Left colon (tissue), 2 donors: ENCODE measurements around the gene CALML5. TPM values are rescaled to one million over a fixed set of nuclear protein-coding genes. Genes with fewer than 3 reads are reported as not detected.

Experiments used
- ATAC-seq: fragments of 200-7000 bp; cut with Tn5 transposase; one replicate; pipeline ENCODE4 v1.9.1; 2020; ENCODE audit warnings: mild to moderate bottlenecking, moderate library complexity
- DNase-seq, 2 donors: peaks; one replicate each; pipeline ENCODE4 v3.0.0-alpha.2; 2020
- intact Hi-C, 2 donors: fragments of 100-400 bp; cut with DNase I in 1 of 2; cut with micrococcal nuclease in 1 of 2; formaldehyde crosslinking; loops; one replicate each; pipeline versions ENCODE4 v1.11.2 to v1.14.0; 2022; cut with DNase I, micrococcal nuclease
- long read RNA-seq: library from polyadenylated mRNA; unstranded; transcript quantifications from one replicate; pipeline ENCODE4 v2.0.0, GENCODE V29; 2021
- total RNA-seq, 2 donors: library from RNA; stranded (reverse); fragmentation: NEBNext Ultra II Directional; extraction: Animal tissue kit (Norgen Biotek cat#: 25700); gene quantifications; one replicate each; pipeline ENCODE4 v1.2.1, GENCODE V29; 2021
- donor health status: DM: no; HTN: no; CAD: no.
- donor health status: DM: yes; HTN: yes; CAD: no.

Gene CALML5, protein sequence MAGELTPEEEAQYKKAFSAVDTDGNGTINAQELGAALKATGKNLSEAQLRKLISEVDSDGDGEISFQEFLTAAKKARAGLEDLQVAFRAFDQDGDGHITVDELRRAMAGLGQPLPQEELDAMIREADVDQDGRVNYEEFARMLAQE
- not detected for total RNA-seq
- long read RNA-seq = 0 reads

GRCh38 chr10:5499493-5500140 is at the start of gene CALML5:
TSS of gene CALML5 (minus strand) at chr10:5499570. CDS start at chr10:5499438, 132 bp downstream.
- ATAC-seq (no peak), DNase-seq (peak in 1 of 2 donors; percentile 20)
- intact Hi-C loops = no loop called here

GRCh38 chr10:5547931-5548660 is 48.7 kb upstream of the CALML5 start:
- DNase-seq (peak; percentile 62 to 70), ATAC-seq (peak; percentile 43)
- intact Hi-C loops = loop anchor here in 1 of 2 donors (5.0 to 10.0 kb wide), 2 partner anchors 67 to 101 kb away; no protein-coding TSS in a partner anchor

GRCh38 chr10:5547681-5547930 is 48.2 kb upstream of the CALML5 start:
- DNase-seq (no peak), ATAC-seq (no peak)
- intact Hi-C loops = loop anchor here in 1 of 2 donors (5.0 to 10.0 kb wide), 2 partner anchors 67 to 100 kb away; no protein-coding TSS in a partner anchor

GRCh38 chr10:5546891-5547680 is 47.7 kb upstream of the CALML5 start:
- intact Hi-C loops = loop anchor here in 1 of 2 donors (5.0 to 10.0 kb wide), 2 partner anchors 68 to 100 kb away; no protein-coding TSS in a partner anchor
- DNase-seq (peak; percentile 79 to 90), ATAC-seq (peak; percentile 56)

DNA sequence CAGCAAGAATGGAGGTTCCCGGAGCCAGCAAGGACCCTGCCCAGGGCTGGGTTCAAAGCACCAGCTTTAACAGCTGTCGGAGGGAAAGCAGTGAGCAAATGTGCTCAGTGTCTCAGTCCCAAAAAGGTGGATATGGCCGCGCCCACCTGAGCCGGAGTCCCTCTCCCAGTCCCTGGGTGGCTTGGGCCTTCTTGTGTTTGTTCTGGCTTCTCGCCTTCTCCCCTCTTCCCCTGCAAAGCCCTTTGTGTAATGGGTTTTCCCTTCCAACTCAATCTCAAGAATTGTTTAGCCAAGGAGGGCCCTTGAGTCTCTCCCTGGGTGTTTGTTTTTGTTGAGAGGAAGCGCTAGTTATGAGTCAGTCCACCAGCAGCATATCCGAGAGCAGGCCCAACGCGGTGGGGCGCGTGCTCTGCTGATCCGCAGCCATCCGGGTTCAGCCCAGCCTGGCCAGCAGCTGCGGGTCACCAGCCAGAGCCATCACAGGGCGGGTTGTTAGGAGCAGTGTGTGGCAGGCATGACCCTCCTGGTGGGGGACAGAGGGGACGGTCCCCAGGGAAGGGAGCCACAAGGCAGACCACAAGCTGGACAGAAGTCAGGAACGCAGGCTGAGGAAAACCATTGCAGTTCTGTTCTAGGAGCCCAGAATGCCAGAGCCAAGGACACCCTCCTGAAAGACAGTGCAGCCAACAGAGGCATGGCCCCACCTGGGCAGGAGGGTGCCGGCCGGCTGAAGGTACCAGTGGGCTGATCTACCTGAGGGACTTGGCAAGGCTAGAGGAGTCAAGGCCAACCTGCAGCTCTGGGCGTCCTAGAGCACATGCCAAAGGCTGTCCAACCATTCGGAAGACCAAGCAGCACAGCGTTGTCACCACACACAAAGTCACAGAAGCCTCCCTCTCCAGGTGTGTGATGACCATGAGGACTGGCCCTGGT is 46.7 kb upstream of the CALML5 start:
- DNase-seq (peak; percentile 60 to 68), ATAC-seq (peak; percentile 44)
- intact Hi-C loops = loop anchor here in 1 of 2 donors (5.0 to 10.0 kb wide), 2 partner anchors 69 to 99 kb away; no protein-coding TSS in a partner anchor

- DNase-seq (no peak), ATAC-seq (no peak)
- intact Hi-C loops = loop anchor here in 1 of 2 donors (5.0 to 10.0 kb wide), 2 partner anchors 69 to 98 kb away; no protein-coding TSS in a partner anchor
Measured at GRCh38 chr10:5545426-5545777, 46.0 kb upstream of the CALML5 start.

- intact Hi-C loops = loop anchor here in 1 of 2 donors (5.0 to 10.0 kb wide), 2 partner anchors 70 to 98 kb away; no protein-coding TSS in a partner anchor
- DNase-seq (peak; percentile 12 to 28), ATAC-seq (no peak)
Measured at GRCh38 chr10:5545011-5545410, 45.6 kb upstream of the CALML5 start.

DNA sequence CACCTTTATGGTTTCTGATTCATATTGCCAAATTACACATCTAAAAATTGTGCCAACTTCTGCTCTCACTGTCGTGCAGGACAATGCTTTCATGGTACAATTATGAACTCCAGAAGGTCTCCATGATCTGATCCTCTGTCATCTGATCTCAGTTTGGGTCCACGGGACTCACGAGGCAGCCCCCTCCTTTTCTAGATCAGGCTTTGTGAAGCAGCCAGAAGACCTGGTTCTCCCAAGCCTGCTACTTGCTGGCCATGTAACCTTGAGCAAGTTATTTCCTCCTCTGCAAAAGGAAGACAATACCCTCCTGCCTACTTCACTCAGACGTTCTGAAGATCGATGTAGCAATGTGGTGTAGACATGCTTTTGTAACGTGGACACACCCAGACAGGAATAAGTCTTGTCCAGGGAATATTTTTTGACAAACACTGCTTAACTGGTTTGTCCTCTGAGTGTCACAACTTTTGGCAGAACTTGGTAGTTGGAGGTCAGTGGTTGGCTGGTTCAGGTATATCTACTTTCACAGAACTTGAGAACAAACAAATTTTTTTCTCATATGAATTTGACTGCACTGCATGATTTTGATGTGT is 44.9 kb upstream of the CALML5 start:
- intact Hi-C loops = loop anchor here in 1 of 2 donors (10.0 kb wide), 1 partner anchor 70 kb away; no protein-coding TSS in a partner anchor
- DNase-seq = peak; percentile 4 to 24
- no peak for ATAC-seq

- no peak for ATAC-seq
- intact Hi-C loops = loop anchor here in 1 of 2 donors (10.0 kb wide), 1 partner anchor 71 kb away; no protein-coding TSS in a partner anchor
Measured at GRCh38 chr10:5543623-5544022, 44.3 kb upstream of the CALML5 start.

GRCh38 chr10:5542100-5542499 is 42.7 kb upstream of the CALML5 start:
- ATAC-seq = no peak
- no peak for DNase-seq
- intact Hi-C loops = loop anchor here in 1 of 2 donors (10.0 kb wide), 1 partner anchor 73 kb away; no protein-coding TSS in a partner anchor

More at GRCh38 chr10:5543623-5544022, 44.3 kb upstream of the CALML5 start:
- DNase-seq = no peak

- ATAC-seq (peak; percentile 39), DNase-seq (peak; percentile 15 to 22)
- intact Hi-C loops = loop anchor here in 1 of 2 donors (10.0 kb wide), 1 partner anchor 74 kb away; no protein-coding TSS in a partner anchor
Measured at GRCh38 chr10:5540891-5541290, 41.5 kb upstream of the CALML5 start.

DNA sequence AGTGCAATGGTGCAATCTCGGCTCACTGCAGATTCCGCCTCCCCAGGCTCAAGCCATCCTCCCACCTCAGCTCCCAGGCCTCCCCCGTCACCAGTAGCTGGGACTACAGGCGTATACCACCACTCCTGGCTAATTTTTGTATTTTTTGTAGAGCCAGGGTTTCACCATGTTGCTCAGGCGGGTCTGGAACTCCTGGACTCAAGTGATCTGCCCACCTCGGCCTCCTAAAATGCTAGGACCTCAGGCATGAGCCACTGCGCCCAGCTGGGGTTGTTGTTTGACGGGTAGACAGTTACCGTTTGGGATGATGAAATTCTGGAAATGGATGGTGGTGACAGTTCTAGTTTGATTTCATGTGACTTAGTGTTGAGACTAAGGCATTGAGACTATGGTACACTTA is 40.7 kb upstream of the CALML5 start:
- intact Hi-C loops = loop anchor here in 1 of 2 donors (10.0 kb wide), 1 partner anchor 75 kb away; no protein-coding TSS in a partner anchor
- ATAC-seq = no peak
- peak; percentile 2 to 11 for DNase-seq

GRCh38 chr10:5538892-5539651 is 39.7 kb upstream of the CALML5 start:
- intact Hi-C loops = no loop called here
- ATAC-seq (no peak), DNase-seq (peak; percentile 2 to 23)

GRCh38 chr10:5538446-5538845 is 39.1 kb upstream of the CALML5 start:
- DNase-seq = peak; percentile 2 to 20
- ATAC-seq = no peak

GRCh38 chr10:5537684-5538083 is 38.3 kb upstream of the CALML5 start:
- peak in 1 of 2 donors; percentile 13 for DNase-seq
- intact Hi-C loops = no loop called here
- ATAC-seq = no peak

More at GRCh38 chr10:5538446-5538845, 39.1 kb upstream of the CALML5 start:
- intact Hi-C loops = no loop called here

DNA sequence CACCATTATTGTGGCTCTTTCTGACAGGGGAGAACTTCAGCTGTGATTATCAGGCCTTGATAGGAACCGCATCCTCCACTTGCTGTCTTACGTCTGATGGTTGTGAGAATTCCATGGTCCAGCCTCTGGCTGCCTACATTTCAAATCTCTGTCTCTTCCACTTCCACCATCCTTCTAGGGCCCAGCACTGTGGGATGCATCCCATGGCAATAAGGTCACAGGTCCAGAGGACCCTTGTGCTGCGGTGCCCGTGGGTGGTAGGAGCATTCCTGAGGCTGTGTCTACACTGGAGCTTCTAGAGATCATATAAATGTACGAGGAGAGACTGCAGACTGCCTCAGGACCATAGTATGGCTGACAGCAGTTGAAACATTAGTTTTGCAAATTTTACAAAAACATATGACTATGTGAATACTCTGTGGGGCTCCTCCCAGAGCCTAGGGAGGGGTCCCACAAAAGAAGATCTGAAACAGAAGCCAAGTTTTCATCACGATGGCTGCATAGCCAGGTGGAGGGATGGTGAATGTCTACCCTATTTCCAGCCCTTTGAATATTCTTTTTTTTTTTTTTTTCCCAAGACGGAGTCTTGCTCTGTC is 37.2 kb upstream of the CALML5 start:
- DNase-seq (peak in 1 of 2 donors; percentile 14), ATAC-seq (no peak)
- intact Hi-C loops = no loop called here
